Measurements from ENCODE around the gene AGPAT3. TPM values are rescaled to one million over a fixed set of nuclear protein-coding genes. Genes with fewer than 3 reads are reported as not detected.

The AGPAT3 gene
- polyA plus RNA-seq, 2 of the 4 experiments (the other 2 are of a cell fraction), result 18.2 to 20.3 TPM

DNA sequence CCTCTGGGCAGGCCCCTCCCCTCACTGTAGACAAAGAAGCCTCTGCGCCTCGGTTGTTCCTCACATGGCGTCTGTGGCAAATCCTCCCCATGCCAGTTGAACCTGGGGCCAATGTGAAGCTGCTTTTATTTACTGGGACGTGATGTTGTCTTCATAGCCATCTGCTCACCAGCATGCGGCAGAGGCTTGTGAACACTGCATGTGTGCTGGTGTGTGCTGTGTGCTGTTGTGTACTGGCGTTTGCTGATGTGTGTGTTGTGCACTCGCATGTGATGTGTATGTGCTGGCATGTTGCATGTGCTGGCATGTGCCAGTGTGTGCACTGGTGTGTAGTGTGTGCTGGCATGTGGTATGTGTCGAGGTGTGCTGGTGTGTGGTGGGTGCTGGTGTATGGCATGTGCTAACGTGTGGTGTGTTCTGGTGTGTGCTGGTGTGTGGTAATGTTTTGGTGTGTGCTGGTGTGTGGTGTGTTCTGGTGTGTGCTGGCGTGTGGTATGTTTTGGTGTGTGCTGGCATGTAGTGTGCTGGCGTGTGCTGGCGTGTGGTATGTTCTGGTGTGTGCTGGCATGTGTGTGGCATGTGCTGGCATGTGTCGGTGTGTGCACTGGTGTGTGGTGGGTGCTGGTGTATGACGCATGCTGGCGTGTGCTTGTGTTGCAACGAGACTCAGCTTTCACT, 109.9 kb downstream of the AGPAT3 start:
- no peak for FAIRE-seq
- peak; percentile 35 to 45; a peak in 4 of 6 replicates for ATAC-seq
- POLR2A ChIA-PET, result no interaction called here

DNA sequence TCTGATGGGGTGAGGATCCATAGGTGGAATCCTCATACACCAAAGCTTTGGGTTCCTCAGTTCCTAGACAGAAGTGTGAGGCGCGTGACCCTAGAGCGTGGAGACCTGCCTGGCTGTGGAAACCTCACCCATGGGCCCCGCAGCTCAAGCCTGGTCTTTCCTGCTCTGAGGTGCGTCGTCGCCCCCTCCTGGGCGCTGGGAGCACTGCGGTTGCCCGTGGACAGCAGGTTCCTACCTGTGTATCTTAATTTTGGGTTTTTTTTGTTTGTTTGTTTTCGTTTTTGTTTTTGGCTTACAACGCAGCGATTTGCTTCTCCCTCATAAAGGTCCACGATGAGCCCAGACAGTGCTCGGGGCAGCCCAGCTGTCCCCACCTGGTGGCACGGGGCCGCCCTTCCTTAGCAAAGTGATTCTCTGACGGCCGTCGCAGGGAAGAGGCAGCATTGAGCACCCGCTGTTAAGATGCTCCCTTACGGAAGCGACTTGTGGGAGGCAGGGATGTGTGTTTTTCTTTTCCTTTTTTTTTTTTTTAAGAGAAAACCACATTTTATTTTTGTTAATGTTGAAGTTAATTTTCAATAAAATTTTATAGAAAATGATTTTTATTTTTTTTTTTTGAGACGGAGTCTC, 110.6 kb downstream of the AGPAT3 start:
- Histone ChIP-seq H3K27ac (no peak overlapping the region), H3K9me3 (no peaks in the 10 kb centered on the region), H3K4me2 (no peak overlapping the region), H3K4me3 (no peak overlapping the region), H3K4me1 (no peaks in the 10 kb centered on the region)
- FAIRE-seq (no peak), DNase-seq (ENCODE audit: low read depth in 1 of 2, low spot score in 1 of 2) (peak; percentile 50 to 67), ATAC-seq (peak; percentile 82 to 94)
- TF ChIP-seq, protein P1, sequence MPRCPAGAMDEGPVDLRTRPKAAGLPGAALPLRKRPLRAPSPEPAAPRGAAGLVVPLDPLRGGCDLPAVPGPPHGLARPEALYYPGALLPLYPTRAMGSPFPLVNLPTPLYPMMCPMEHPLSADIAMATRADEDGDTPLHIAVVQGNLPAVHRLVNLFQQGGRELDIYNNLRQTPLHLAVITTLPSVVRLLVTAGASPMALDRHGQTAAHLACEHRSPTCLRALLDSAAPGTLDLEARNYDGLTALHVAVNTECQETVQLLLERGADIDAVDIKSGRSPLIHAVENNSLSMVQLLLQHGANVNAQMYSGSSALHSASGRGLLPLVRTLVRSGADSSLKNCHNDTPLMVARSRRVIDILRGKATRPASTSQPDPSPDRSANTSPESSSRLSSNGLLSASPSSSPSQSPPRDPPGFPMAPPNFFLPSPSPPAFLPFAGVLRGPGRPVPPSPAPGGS (IDR thresholded peaks at IDR 0.05), result no peak
- TF ChIP-seq RAD21 (conservative IDR thresholded peaks at IDR 0.05 in 1 of 2, IDR thresholded peaks at IDR 0.05 in 1 of 2) (peak; percentile 73), SMC3 (IDR thresholded peaks at IDR 0.05) (peak; percentile 67), EP300 (IDR thresholded peaks at IDR 0.05) (no peak)
- TF ChIP-seq, protein P2, sequence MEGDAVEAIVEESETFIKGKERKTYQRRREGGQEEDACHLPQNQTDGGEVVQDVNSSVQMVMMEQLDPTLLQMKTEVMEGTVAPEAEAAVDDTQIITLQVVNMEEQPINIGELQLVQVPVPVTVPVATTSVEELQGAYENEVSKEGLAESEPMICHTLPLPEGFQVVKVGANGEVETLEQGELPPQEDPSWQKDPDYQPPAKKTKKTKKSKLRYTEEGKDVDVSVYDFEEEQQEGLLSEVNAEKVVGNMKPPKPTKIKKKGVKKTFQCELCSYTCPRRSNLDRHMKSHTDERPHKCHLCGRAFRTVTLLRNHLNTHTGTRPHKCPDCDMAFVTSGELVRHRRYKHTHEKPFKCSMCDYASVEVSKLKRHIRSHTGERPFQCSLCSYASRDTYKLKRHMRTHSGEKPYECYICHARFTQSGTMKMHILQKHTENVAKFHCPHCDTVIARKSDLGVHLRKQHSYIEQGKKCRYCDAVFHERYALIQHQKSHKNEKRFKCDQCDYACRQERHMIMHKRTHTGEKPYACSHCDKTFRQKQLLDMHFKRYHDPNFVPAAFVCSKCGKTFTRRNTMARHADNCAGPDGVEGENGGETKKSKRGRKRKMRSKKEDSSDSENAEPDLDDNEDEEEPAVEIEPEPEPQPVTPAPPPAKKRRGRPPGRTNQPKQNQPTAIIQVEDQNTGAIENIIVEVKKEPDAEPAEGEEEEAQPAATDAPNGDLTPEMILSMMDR (IDR thresholded peaks at IDR 0.05), result peak; percentile 62
- ChIA-PET CTCF (interaction anchor here (0.7 to 1.8 kb wide), 27 partner anchors 9 to 206 kb away, joined by 3 to 9 read pairs (median 4); no protein-coding TSS in a partner anchor), POLR2A (no interaction called here)
- WGBS (ENCODE audit: missing lambda C conversion rate), result 34% methylated on average over 24 of the region's 24 CpGs

More for the DNA sequence above, 109.9 kb downstream of the AGPAT3 start:
- DNase-seq (ENCODE audit: low read depth in 1 of 2, low spot score in 1 of 2), result no peak
- Histone ChIP-seq H3K4me1 (no peaks in the 10 kb centered on the region), H3K4me3 (no peak overlapping the region), H3K4me2 (no peak overlapping the region), H3K9me3 (no peaks in the 10 kb centered on the region), H3K27ac (no peak overlapping the region)
- 76% methylated on average over 16 of the region's 16 CpGs for WGBS (ENCODE audit: missing lambda C conversion rate)
- CTCF ChIA-PET, result interaction anchor here (0.7 to 1.8 kb wide), 26 partner anchors 10 to 205 kb away, joined by 3 to 9 read pairs (median 4); no protein-coding TSS in a partner anchor
- TF ChIP-seq, protein P3, sequence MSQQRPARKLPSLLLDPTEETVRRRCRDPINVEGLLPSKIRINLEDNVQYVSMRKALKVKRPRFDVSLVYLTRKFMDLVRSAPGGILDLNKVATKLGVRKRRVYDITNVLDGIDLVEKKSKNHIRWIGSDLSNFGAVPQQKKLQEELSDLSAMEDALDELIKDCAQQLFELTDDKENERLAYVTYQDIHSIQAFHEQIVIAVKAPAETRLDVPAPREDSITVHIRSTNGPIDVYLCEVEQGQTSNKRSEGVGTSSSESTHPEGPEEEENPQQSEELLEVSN (IDR thresholded peaks at IDR 0.05; ENCODE audit: borderline replicate concordance, low read depth), result no peak
- TF ChIP-seq, protein P4, sequence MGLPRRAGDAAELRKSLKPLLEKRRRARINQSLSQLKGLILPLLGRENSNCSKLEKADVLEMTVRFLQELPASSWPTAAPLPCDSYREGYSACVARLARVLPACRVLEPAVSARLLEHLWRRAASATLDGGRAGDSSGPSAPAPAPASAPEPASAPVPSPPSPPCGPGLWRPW (IDR thresholded peaks at IDR 0.05), result no peak
- no peak for TF ChIP-seq TP53 (CRISPR knock-in tag; IDR thresholded peaks at IDR 0.05)
- TF ChIP-seq, protein P5, sequence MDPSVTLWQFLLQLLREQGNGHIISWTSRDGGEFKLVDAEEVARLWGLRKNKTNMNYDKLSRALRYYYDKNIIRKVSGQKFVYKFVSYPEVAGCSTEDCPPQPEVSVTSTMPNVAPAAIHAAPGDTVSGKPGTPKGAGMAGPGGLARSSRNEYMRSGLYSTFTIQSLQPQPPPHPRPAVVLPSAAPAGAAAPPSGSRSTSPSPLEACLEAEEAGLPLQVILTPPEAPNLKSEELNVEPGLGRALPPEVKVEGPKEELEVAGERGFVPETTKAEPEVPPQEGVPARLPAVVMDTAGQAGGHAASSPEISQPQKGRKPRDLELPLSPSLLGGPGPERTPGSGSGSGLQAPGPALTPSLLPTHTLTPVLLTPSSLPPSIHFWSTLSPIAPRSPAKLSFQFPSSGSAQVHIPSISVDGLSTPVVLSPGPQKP (IDR thresholded peaks at IDR 0.05; ENCODE audit: low read depth, low read length), result no peak

DNA sequence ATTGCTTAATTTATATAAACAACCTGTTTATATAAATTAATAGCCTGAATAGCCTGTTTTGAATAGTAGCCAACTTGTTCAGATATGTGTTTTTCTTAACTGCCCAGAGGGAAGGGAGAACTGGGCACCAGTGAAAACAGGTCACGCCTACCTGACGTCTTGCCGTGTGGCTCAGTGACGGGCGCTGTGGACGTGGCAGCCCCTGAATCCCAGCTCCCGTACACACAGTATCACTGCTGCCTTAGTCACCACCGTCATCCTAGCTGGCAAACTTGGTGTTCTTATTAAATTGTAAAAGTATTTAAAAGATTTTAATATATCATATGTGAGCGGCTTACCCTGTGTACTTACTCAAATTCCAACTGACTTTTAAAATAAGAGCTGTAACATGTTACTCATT, 111.6 kb downstream of the AGPAT3 start:
- Histone ChIP-seq H3K27ac (no peak overlapping the region), H3K4me1 (no peaks in the 10 kb centered on the region), H3K9me3 (no peaks in the 10 kb centered on the region), H3K4me3 (no peak overlapping the region), H3K4me2 (no peak overlapping the region)
- FAIRE-seq, result no peak
- TF ChIP-seq, protein P6, sequence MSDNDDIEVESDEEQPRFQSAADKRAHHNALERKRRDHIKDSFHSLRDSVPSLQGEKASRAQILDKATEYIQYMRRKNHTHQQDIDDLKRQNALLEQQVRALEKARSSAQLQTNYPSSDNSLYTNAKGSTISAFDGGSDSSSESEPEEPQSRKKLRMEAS (IDR thresholded peaks at IDR 0.05), result no peak
- TF ChIP-seq HOXB5 (CRISPR knock-in tag; IDR thresholded peaks at IDR 0.05), result no peak
- TF ChIP-seq, protein P7, sequence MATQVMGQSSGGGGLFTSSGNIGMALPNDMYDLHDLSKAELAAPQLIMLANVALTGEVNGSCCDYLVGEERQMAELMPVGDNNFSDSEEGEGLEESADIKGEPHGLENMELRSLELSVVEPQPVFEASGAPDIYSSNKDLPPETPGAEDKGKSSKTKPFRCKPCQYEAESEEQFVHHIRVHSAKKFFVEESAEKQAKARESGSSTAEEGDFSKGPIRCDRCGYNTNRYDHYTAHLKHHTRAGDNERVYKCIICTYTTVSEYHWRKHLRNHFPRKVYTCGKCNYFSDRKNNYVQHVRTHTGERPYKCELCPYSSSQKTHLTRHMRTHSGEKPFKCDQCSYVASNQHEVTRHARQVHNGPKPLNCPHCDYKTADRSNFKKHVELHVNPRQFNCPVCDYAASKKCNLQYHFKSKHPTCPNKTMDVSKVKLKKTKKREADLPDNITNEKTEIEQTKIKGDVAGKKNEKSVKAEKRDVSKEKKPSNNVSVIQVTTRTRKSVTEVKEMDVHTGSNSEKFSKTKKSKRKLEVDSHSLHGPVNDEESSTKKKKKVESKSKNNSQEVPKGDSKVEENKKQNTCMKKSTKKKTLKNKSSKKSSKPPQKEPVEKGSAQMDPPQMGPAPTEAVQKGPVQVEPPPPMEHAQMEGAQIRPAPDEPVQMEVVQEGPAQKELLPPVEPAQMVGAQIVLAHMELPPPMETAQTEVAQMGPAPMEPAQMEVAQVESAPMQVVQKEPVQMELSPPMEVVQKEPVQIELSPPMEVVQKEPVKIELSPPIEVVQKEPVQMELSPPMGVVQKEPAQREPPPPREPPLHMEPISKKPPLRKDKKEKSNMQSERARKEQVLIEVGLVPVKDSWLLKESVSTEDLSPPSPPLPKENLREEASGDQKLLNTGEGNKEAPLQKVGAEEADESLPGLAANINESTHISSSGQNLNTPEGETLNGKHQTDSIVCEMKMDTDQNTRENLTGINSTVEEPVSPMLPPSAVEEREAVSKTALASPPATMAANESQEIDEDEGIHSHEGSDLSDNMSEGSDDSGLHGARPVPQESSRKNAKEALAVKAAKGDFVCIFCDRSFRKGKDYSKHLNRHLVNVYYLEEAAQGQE (IDR thresholded peaks at IDR 0.05), result no peak
- TF ChIP-seq HOXA7 (CRISPR knock-in tag; IDR thresholded peaks at IDR 0.05), result no peak
- no peak for TF ChIP-seq MYC (IDR thresholded peaks at IDR 0.05; ENCODE audit: borderline replicate concordance, low read length)
- TF ChIP-seq EHMT2 (IDR thresholded peaks at IDR 0.05; ENCODE audit: low read depth), result no peak
- TF ChIP-seq, protein P3 (IDR thresholded peaks at IDR 0.05; ENCODE audit: borderline replicate concordance, low read depth), result no peak
- no peak for TF ChIP-seq EP300 (IDR thresholded peaks at IDR 0.05)
- no peak for TF ChIP-seq HOXB13 (CRISPR knock-in tag; IDR thresholded peaks at IDR 0.05; ENCODE audit: low read depth)
- TF ChIP-seq ESRRA (IDR thresholded peaks at IDR 0.05; ENCODE audit: borderline replicate concordance, low read length), result no peak
- TF ChIP-seq CHD2 (IDR thresholded peaks at IDR 0.05; ENCODE audit: low read length, partially characterized antibody), result no peak
- no peak for TF ChIP-seq EHF (CRISPR knock-in tag; IDR thresholded peaks at IDR 0.05)
- 89% methylated on average over 9 of the region's 9 CpGs for WGBS (ENCODE audit: missing lambda C conversion rate)
- ChIA-PET CTCF (interaction anchor here (1.0 to 1.8 kb wide), 5 partner anchors 21 to 158 kb away, joined by 4 to 9 read pairs (median 5); no protein-coding TSS in a partner anchor), POLR2A (no interaction called here)
- DNase-seq (ENCODE audit: low read depth in 1 of 2, low spot score in 1 of 2), result no peak
- ATAC-seq, result no peak
